ENCODE data around the gene MSI2.

MSI2 gene

DNA sequence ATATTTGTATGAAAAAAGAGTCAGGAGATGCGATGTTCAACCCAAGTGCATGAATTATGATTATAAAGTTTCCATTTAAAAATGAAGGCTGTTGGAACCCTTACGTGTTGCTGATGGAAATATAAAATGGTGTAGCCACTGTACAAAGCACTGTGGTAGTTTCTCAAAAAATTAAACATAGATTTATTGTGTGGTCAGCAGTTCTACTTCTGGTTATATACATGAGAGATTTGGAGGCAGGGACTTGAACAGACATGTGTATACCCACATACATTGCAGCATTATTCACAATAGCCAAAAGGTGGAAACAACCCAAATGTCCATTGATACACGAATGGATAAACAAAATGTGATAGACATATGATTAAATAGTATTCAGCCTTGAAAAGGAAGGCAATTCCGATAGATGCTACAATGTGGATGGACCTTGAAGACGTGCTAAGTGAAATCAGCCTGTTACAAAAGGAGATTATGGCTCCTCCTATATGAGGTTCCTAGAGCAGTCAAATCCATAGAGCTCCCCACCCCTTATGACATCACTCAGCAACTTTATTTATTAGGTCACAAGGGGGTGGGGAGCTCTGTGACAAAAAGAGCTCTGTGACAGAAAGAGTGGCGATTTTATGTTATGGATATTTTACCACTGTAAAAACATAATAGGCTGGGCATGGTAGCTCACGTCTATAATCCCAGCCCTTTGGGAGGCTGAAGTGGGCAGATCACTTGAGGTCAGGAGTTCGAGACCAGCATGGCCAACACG, 106.7 kb downstream of the MSI2 start:
- in situ Hi-C loops (cut with MboI; ENCODE audit: low sequenced_read_pairs): no loop called here

DNA sequence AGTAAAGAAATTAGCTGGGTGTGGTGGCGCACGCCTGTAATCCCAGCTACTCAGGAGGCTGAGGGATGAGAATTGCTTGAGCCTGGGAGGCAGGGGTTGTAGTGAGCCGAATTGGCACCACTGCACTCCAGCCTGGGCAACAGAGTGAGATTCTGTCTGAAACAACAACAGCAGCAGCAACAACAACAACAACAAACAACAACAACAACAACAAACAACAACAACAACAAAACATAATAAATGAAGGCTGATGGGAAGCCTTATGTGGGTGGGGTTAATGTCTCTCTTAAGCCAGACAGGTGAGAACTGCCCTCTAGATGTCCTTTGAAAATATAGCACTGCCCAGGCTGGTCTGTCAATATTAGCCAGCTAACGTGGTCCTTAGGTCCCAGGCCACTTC, 107.3 kb downstream of the MSI2 start:
- in situ Hi-C loops (cut with MboI; ENCODE audit: low sequenced_read_pairs): no loop called here

DNA sequence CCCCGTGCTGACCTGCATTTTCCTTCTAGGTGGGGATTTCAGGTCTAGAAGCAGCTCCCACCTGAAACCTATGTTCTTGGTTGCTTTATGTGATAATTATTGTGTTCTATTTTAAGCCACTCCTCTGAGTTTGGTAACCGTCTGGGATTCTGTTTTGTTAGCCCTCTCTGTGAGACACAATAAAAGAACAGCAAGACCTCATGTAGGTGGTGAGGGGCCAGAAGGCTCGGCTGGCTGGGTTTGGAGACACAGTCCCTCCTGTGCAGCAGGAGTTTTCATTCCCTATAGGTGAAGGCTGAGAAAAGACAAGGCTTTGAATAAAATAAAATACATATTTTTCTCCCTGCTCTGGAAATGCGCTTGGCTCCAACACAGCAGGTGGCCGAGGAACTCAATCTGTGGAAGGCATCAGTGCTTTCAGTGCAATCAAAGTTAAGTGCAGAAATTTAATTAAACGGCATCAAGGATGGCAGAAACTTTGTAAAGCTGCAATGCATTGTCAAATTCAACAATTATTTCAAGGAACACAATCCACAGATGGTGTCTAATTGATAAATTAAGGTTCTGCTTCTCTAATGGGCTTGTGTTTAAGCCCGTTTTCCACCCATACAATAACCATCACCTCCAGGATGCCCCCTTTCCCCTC, 107.8 kb downstream of the MSI2 start:
- in situ Hi-C loops (cut with MboI; ENCODE audit: low sequenced_read_pairs): no loop called here

DNA sequence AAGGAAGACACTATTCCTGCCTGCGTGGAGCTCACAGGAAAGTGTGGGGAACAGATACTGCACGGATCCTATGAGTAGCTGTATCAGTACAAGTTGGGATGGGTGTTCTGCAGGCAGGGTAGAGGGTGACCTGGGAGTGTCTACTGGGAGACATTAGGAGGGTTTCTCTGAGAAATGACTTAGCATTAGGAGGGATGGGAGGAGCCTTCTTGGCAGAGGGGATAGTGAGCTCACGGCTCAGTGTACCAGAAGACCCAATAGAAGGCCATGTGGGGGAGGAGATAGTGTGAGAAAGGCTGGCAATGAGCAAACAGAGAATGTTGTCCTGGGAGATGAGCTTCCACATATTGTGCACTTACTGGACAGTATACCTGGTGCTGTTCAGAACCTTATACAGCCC, 109.1 kb downstream of the MSI2 start:
- in situ Hi-C loops (cut with MboI; ENCODE audit: low sequenced_read_pairs): no loop called here

DNA sequence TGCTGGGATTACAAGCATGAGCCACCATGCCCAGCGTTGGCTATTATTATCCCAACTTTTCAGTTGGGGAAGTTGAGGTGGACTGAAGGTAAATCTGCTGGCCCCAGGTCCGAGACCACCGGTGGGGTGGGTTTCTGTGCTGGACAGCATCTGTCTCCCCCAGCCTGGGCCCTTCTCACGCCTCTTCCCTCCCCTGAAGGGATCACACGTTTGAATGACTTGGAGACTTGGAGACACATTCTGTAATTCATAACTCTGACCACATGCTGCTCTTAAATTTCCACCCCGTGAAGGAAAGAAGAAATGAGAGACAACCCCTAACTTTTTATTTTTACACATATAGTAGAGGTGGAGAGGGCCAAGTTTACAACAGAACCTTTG, 109.8 kb downstream of the MSI2 start:
- in situ Hi-C loops (cut with MboI; ENCODE audit: low sequenced_read_pairs): no loop called here

DNA sequence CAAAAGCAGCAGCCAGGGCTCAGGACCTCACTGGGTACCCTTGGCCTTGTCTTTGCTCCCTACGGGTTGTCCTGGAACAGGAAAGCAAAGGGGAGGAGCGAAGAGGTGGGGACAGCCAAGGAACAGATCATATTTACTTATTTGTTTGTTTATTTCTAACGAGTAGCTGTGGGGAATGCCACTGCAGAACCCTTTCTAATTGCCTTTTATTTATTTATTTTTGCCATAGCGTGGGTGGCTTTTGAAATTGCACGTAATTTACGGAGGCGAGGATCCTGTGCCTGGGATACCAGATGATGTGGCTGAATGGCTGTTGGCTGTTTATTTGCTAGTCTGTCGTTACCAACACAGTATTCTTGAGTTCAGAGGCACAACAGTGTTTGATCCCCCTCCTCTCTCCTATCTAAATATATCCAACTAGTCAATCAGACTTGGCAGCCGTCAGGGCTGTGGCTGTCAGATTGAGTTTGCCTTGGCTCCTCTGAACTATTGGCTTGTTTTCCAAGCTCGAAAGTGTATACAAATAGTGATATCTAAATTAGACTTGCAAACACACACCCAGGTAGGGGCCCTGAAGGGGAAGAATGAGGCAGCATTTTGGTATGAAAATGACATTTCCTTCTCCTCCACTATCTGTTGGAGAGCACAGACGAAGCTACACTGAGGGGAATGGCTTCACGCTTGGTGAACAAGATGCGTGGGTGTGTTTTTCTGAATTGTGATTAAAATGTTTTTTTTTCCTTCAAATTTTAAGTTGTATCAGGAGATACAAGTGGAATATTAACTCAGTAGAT, 110.4 kb downstream of the MSI2 start:
- in situ Hi-C loops (cut with MboI; ENCODE audit: low sequenced_read_pairs): no loop called here

DNA sequence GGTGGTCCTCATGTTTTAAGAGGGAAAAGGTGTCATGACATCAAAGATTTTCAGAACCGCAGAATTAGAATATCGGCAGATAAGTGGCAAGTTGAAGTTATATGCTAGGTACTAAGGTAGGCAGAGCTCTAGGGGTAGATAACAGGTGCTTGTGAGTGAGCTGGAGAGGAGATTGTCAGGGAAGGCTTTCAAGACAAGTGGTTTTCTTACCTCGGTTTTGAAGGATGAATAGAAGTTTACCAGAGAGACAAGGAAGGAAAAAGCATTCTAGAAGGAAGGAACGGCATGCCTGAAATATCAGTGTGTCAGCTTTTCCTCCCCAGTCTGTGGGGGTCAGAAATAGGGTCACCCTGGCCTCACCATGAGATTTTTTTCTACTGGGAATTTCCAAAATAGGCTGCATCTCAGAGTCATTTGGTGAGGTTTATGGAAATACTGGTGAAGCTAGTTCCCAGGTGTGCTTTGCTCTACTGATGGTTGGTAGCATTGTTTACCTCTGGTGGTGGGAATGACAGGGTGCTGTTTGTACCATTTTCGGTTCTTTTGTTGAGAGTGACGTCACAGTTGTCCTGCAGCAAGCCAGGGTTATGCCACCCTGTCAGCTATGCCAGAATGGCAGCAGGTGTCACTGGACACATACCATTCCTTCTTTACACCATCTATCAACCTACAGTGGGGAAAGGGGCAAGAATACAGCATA, 112.5 kb downstream of the MSI2 start:
- in situ Hi-C loops (cut with MboI; ENCODE audit: low sequenced_read_pairs): no loop called here

DNA sequence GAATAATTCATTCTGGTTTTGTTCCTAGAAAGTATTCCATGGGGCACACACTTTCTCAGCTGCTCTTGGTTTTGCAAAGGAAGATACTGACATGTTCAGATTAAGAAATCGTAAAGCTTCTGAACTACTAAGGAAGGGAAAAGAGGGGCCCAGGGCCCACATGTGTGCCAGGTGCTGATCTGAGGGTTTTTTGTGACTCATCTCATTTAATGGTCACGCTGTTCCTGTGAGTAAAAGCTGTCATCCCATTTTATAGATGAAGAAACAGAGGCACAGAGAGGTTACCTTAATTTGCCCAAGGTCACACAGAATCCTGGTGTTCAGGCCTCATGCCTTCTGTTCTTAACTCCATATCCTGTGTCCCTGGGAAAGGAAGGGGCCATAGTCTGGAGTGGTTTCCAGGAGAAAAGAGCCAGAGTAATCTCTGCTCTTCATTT, 113.2 kb downstream of the MSI2 start:
- in situ Hi-C loops (cut with MboI; ENCODE audit: low sequenced_read_pairs): no loop called here

DNA sequence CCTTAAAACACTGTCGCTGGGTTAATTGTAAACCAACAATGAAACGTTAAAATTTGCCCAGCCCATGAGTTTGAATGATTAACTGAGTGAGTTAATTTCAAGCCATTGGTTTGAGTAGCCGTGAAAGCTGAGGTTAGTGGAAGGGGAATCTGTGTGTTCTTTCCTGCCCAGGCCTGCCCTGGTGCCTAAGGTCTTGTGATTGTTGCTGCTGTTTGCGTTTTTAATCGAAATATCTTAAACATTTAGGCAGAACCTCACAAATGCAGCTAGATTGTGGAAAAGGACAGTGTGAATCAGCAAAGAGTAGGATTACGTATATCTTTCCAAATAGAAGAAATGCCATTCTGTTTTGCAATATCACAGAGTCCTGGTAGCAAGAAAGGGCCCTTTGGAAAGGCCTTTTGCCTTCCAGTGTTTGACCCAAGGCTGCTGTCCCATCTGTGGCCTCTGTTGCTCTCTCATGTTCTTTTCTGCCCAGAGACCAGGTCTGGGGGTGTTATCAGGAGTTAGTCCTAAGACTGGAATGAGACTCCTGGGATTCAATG, 113.8 kb downstream of the MSI2 start:
- in situ Hi-C loops (cut with MboI; ENCODE audit: low sequenced_read_pairs): no loop called here

DNA sequence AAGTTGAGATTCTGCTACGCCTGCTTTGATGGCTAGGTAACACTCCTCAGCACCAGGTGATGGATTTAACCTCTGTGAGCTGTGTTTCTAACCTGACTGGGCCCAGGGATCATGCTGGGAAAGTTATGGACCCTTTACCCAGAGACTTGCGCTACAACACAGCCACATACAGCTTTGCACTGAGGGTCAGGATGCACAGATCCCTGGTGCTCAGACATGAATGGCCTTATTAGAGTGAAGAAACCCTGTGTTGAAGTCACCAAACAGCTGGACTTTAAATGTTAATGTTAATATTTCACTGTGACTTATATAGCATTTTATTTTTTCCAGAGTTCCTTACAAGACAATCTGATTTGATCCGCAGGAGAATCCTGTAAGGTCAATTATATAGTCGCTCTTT, 114.3 kb downstream of the MSI2 start:
- in situ Hi-C loops (cut with MboI; ENCODE audit: low sequenced_read_pairs): no loop called here

DNA sequence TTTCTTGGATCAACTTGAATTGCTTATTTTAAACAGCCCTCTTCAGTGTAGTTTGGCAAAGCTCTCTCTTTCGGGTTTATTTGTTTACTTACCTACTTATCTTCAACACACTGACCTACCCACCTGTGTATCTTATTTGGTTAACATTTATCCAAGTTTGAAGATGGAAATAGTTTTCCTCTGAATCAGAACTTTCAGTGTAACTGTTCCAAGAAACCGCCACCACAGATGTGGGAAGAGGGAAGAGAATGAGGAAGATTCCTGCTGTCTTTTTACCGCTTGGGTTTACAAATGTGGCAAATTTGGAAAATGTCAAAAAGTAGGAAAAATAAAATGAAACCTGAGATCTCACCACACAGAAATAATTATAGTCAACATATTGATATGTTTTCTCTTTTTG, 115.8 kb downstream of the MSI2 start:
- in situ Hi-C loops (cut with MboI; ENCODE audit: low sequenced_read_pairs): no loop called here

DNA sequence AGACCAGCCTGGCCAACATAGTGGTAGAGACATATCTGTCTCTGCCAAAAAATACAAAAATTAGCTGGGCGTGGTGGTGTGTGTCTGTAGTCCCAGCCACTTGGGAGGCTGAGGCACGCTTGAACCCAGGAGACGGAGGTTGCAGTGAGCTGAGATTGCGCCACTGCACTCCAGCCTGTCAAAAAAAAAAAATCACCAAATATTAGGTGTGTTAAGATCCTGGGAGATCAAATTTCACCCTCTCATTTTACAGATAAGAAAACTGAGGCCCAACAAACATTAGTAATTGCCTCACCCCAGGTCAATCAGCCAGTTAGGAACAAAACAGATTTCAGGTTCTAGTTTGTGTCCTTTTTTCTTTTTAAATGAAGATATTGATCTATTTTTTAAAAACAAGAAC, 116.7 kb downstream of the MSI2 start:
- in situ Hi-C loops (cut with MboI; ENCODE audit: low sequenced_read_pairs): no loop called here

DNA sequence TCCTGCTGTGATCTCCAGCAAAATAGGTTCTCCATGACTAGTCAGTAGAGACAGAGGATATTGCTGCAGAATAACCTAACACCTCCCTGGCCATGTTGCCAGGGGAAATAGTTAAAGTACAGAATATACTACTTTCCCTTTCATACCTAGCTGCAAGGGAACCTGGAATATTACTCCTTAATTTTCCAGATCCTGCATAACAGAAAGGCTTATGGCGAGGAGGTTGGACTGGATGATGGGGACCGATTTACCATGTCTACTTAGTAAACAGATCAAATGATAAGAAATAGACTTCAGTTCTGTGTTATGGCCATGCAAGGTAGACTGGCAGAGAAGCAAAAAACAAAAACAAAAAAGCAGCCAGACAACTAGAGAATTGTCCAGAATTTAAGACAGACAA, 117.4 kb downstream of the MSI2 start:
- in situ Hi-C loops (cut with MboI; ENCODE audit: low sequenced_read_pairs): no loop called here

DNA sequence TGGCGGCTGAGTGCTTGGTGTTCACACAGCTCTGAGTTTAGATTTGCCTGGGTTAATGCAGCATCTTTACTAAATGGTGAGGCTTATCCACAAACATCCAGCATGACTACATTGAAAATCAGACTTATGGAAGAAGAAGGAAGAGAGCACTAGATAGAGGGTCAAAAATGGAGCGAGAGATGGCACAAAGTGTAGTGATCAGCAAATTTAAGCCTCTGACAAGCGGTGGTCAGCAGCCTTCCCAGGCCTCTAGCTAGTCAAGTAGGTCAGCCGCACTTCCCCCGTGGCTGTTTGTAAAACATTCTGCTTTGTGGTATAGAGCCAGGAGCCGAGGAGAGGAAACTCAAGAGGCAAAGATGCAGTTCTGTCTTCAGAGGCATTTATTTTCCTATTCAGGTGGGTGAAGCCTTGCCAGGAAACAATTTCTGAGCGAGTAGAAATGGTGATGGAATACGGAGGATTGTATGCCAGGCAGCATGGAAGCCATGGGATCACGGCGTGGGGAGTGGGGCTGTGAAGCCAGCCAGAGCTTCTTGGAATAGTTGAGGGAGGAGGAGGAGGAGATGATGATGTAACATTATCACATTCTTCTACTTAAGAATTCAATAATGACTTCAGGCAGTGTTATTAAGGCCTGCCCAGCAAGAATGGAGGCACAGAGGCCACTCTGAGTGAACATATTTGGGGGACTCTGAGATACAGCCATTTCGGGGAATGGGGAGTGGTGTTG, 118.9 kb downstream of the MSI2 start:
- in situ Hi-C loops (cut with MboI; ENCODE audit: low sequenced_read_pairs): no loop called here

DNA sequence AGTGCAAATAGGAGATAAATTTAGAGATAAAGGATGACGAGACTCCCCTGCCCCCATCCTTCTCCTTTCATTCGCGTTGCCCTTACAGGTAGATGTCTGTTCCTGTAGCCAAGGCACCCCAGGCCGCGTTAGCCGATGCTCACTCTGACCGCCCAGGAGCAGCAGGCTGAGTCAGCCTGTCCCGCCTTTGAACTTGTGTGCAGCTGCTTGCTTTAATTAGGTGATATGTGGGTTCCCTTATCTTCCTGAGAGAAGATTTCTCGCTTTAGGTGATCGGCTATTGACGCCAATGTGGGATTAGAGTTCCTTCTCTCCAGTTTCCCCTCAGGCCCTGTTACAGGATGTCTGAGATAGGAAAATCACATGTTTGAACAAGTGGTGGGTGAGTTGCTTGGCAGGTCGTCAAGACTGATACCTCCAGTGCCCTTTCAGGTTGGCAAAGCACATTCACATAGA, 119.5 kb downstream of the MSI2 start:
- in situ Hi-C loops (cut with MboI; ENCODE audit: low sequenced_read_pairs): no loop called here

DNA sequence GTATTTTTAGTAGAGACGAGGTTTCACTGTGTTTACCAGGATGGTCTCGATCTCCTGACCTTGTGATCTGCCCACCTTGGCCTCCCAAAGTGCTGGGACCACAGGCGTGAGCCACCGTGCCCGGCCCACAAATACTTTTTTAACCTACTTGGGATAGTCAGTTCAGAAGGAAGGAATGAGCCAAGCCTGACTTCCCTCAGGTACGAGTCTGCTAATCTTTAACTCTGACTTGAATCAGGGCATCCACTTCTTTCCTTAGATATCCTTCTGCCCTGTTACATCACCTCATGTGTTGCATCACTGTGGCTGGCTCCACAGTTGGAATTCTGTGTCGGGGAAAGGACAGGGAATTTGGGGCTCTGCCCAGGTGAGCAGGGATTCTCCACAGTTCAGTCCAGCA, 120.8 kb downstream of the MSI2 start:
- in situ Hi-C loops (cut with MboI; ENCODE audit: low sequenced_read_pairs): no loop called here

DNA sequence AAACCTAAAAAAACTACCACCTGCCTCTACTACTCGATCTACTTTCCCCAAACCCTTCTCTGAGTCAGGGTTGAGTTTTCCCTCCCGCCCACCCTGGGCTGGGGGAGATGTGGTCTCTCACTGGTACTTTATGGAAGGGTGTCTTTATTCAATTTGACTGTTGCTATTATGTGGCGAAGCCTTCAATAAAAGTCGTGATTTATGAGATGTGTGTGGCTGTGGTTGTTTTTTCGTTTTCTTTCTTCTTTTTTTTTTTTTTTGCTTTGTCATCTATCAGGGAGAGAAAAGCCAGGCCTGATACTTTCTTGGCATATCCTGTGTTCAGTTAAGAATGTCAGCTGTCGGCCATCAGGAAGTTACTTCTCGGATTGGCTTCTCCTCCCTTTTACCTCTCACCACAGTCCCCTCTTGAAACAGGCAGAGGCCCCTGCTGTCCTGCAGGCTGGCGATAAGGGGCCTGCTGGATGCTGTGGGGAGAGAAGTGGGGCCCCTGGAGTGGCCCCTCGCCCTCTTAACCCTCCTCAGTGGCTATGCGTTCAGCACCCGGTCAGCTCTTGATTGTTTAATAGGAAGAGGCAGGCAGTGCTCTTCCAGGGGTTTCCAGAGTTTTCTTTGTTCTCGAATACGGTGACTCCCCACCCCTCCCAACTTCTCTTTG, 123.0 kb downstream of the MSI2 start:
- in situ Hi-C loops (cut with MboI; ENCODE audit: low sequenced_read_pairs): no loop called here

DNA sequence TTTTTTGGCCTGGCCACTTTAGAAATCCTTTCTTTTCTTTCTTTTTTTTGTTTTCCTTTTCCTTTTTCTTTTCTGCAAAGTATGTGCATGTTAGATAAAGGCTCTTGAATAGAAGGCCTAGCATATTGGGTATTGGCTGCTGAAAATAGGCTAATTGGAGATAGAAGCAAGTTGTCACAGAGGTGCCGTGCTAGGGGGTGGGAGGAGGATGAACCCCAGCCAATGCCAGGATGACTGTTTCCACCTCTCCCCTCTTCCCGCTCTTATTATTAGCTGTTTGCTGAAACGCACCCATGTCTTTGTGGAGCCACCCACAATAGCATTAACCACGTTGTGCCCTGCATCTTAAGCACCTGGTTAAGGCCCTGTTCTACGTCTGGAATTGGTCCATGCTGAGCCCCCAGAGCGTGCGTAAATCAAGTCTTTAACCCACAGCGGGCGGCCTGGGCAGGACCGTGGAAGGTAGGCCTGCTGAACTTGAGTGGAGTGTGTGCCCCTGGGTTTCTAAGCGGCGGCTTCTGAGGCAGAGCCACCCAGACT, 123.6 kb downstream of the MSI2 start:
- in situ Hi-C loops (cut with MboI; ENCODE audit: low sequenced_read_pairs): no loop called here

DNA sequence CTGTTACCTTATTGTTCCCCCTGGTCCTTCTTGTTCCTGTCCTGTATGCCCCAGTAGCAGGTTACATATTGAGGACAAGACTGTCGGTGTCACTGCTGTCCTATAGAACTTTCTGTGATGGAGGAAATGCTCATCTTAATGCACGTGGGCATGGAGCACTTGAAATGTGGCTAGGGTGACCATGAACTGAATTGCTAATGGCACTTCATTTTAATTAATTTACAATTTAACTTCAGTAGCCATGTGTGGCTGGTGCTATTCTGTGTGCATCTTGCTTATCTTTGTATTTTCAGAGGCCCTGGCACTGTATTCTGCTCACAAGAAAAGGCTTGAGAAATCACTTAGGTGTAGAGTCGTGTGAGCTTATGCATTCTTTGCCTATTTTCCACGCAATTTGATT, 125.2 kb downstream of the MSI2 start:
- in situ Hi-C loops (cut with MboI; ENCODE audit: low sequenced_read_pairs): no loop called here

DNA sequence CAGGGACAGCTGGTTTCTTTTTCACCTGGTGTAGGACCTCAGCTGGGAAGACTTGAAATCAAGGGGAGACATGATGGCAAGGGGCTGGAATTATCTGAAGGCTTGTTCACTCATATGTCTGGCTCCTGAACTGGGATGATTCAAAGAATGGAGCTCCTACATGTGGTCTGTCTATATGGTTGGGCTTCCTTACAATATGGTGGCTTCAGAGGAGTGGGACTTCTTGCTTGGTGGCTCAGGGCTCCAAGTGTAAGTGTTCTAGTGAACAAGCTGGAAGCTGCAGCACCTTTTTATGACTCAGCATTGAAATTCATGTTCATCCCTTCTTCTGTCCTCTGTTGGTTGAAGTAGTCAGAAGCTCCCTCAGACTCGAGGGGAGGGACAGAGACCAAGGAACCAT, 127.9 kb downstream of the MSI2 start:
- in situ Hi-C loops (cut with MboI; ENCODE audit: low sequenced_read_pairs): no loop called here
